ENCODE measurements around the gene EPS8L3. TPM values are rescaled to one million over a fixed set of nuclear protein-coding genes. Genes with fewer than 3 reads are reported as not detected.

Gene EPS8L3
- total RNA-seq, 1 experiment from 2014 or later = not detected

DNA sequence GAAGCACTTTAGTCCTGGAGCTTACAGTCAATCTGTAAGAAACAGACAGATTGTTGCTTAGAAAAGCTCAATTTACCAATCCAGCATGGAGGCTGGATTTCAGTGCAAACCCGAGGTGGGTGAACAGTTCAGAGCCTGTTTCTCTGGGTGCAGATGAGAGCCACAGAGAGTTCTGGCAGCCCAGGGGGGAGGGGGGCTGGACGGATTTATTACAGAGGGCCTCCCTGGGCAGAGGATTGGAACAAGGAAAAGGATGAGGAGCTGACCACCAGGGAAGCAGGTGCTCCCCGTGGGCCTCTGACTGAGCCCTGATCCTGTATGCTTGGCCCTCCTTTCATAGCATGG, 38.0 kb upstream of the EPS8L3 start:
- TF ChIP-seq, protein P1, sequence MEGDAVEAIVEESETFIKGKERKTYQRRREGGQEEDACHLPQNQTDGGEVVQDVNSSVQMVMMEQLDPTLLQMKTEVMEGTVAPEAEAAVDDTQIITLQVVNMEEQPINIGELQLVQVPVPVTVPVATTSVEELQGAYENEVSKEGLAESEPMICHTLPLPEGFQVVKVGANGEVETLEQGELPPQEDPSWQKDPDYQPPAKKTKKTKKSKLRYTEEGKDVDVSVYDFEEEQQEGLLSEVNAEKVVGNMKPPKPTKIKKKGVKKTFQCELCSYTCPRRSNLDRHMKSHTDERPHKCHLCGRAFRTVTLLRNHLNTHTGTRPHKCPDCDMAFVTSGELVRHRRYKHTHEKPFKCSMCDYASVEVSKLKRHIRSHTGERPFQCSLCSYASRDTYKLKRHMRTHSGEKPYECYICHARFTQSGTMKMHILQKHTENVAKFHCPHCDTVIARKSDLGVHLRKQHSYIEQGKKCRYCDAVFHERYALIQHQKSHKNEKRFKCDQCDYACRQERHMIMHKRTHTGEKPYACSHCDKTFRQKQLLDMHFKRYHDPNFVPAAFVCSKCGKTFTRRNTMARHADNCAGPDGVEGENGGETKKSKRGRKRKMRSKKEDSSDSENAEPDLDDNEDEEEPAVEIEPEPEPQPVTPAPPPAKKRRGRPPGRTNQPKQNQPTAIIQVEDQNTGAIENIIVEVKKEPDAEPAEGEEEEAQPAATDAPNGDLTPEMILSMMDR (IDR thresholded peaks at IDR 0.05) = no peak
- TF ChIP-seq TCF7L2 (IDR thresholded peaks at IDR 0.05; ENCODE audit: low read depth, low read length) (no peak), POLR2AphosphoS5 (IDR thresholded peaks at IDR 0.05; ENCODE audit: low read depth, low read length) (no peak), SIN3A (IDR thresholded peaks at IDR 0.05; ENCODE audit: borderline replicate concordance, insufficient read depth, low read depth, low read length) (no peak)
- TF ChIP-seq, protein P2, sequence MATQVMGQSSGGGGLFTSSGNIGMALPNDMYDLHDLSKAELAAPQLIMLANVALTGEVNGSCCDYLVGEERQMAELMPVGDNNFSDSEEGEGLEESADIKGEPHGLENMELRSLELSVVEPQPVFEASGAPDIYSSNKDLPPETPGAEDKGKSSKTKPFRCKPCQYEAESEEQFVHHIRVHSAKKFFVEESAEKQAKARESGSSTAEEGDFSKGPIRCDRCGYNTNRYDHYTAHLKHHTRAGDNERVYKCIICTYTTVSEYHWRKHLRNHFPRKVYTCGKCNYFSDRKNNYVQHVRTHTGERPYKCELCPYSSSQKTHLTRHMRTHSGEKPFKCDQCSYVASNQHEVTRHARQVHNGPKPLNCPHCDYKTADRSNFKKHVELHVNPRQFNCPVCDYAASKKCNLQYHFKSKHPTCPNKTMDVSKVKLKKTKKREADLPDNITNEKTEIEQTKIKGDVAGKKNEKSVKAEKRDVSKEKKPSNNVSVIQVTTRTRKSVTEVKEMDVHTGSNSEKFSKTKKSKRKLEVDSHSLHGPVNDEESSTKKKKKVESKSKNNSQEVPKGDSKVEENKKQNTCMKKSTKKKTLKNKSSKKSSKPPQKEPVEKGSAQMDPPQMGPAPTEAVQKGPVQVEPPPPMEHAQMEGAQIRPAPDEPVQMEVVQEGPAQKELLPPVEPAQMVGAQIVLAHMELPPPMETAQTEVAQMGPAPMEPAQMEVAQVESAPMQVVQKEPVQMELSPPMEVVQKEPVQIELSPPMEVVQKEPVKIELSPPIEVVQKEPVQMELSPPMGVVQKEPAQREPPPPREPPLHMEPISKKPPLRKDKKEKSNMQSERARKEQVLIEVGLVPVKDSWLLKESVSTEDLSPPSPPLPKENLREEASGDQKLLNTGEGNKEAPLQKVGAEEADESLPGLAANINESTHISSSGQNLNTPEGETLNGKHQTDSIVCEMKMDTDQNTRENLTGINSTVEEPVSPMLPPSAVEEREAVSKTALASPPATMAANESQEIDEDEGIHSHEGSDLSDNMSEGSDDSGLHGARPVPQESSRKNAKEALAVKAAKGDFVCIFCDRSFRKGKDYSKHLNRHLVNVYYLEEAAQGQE (IDR thresholded peaks at IDR 0.05; ENCODE audit: insufficient read depth in 1 of 2, low read depth in 2 of 2, low read length in 1 of 2) = no peak
- Histone ChIP-seq H3K4me3 (ENCODE audit: low read depth in 2 of 2, low read length in 2 of 2) (no peak overlapping the region), H3K27me3 (ENCODE audit: control insufficient read depth, insufficient read depth, low read length) (no peaks in the 10 kb centered on the region), H3K9me3 (ENCODE audit: control insufficient read depth, insufficient read depth, low read depth, low read length) (no peaks in the 10 kb centered on the region), H3K36me3 (ENCODE audit: control insufficient read depth, insufficient read depth, low read length) (no peaks in the 10 kb centered on the region), H3K4me1 (ENCODE audit: control insufficient read depth, insufficient read depth, low read length) (peaks cover 32% of the 10 kb centered on the region), H3K27ac (ENCODE audit: low read length) (peak overlapping the region; percentile 81)
- BruUV-seq (replicated peaks) = no TSS peak
- ATAC-seq = no peak
- in situ Hi-C loops (cut with HindIII; ENCODE audit: low pct_unique_long_range_greater_than_20kb, low sequenced_read_pairs) (no loop called here), intact Hi-C loops (cut with micrococcal nuclease; ENCODE audit: unreplicated experiment) (no loop called here)
- ChIA-PET CTCF (interaction anchor here (2.2 kb wide), 1 partner anchor 182 kb away, joined by 6 read pairs; no protein-coding TSS in a partner anchor), POLR2A (no interaction called here)
- DNase-seq (ENCODE audit: low read depth, low spot score) = no peak

DNA sequence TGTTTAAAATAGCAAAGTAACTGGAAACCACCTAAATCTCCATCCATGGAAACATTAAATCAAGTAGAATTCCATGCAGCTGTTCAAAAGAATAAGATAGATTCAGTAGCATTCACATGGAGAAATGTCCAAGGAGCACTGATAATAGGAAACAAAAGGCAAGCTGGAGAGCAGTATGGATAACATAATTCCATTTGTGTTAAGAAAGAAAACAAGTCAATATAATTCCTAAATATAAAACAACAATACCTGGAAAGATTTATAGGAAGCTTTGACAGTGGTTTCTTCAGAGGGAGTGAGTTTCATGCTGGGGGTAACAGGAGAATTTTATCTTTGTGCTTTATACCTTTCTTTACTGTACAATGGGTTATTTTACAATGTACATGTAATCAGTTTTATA, 36.6 kb upstream of the EPS8L3 start:
- BruUV-seq (replicated peaks) = no TSS peak
- Histone ChIP-seq H3K36me3 (ENCODE audit: control insufficient read depth, insufficient read depth, low read length) (no peaks in the 10 kb centered on the region), H3K27ac (ENCODE audit: low read length) (peak overlapping the region; percentile 58; the same call in 1 of the 2 replicates), H3K4me3 (ENCODE audit: low read depth in 2 of 2, low read length in 2 of 2) (no peak overlapping the region), H3K9me3 (ENCODE audit: control insufficient read depth, insufficient read depth, low read depth, low read length) (no peaks in the 10 kb centered on the region), H3K4me1 (ENCODE audit: control insufficient read depth, insufficient read depth, low read length) (peaks cover 36% of the 10 kb centered on the region), H3K27me3 (ENCODE audit: control insufficient read depth, insufficient read depth, low read length) (no peaks in the 10 kb centered on the region)
- ATAC-seq (no peak), DNase-seq (ENCODE audit: low read depth, low spot score) (no peak)
- ChIA-PET CTCF (no interaction called here), POLR2A (interaction anchor here (0.6 kb wide), 1 partner anchor 291 kb away, joined by 4 read pairs; no protein-coding TSS in a partner anchor)
- intact Hi-C loops (cut with micrococcal nuclease; ENCODE audit: unreplicated experiment) = no loop called here
- in situ Hi-C loops (cut with HindIII; ENCODE audit: low pct_unique_long_range_greater_than_20kb, low sequenced_read_pairs) = no loop called here
- TF ChIP-seq TCF7L2 (IDR thresholded peaks at IDR 0.05; ENCODE audit: low read depth, low read length) = no peak
- TF ChIP-seq, protein P1 (IDR thresholded peaks at IDR 0.05) = no peak
